GM19240 (cell line): ENCODE measurements around the gene CHCHD2.
"Not testable (repeated sequence)": the region's sequence is repeated elsewhere in the genome, so short reads cannot be mapped to it uniquely, and the experiment has no call there.

Experiments used
- DNase-seq: peaks from one replicate; pipeline ENCODE4 v3.0.0; 2011; ENCODE audit warnings: low spot score; ENCODE audit not compliant: insufficient read length

The CHCHD2 gene

DNA sequence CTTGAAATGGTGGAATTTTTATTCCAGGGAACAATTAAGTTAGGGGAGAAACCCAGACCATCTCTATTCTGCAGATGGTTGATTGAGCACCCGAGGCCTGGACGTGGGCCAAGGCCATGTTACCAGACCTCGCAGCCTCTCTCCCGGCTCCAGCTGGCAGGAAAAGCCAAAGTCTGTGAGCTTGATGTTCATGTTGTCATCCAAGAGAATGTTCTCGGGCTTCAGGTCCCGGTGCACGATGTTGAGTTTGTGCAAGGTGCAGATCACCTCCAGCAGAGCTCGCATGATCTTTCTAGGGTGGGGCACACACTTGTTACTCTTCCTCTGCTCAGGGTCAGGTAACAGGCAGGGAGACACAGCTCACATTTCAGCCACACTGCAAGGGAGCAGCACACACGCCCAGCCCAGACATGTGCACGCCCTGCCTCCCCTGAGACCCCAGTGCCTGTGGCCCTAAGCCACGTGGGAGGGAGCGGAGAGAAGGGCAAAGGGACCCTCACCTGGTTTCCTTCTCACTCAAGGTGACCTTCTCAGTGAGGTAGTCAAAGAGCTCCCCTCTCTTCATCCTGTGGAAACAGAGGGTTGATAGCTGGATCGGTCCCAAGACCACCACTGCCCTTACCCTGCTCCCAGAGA lies 23.0 kb downstream of the CHCHD2 start:
- DNase-seq = no peak

DNA sequence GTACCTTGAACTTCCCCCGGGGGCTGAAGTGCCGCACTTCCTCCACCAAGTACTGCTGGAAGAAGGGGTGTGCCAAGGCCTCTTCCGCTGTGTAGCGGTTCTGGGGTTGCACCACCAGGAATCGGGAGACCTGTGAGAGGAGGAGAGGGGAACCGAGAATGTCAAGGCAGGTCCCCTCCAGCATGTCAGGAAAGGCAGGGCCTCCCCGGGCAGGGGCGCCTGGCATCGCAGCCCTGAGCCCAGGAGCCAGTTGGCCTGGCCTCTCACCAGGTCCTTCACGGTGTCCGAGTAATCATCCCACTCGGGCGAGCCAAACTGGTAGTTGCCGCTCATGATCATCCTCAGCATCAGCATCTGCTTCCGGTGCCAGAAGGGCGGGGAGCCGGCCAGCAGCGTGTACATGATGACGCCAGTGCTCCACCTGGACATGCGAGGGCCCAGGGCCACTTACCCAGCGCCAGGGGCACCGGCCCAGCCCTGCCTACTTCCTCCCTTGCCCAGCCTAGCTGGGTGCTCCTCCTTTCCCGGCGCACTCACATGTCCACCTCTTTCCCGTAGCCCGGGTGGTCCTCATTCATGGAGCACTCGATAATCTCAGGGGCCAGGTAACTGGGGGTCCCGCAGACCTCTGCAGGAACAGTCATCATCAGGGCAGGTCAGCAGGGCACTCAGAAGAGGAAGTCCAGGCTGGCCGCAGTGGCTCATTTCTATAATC lies 24.5 kb downstream of the CHCHD2 start:
- DNase-seq = no peak

DNA sequence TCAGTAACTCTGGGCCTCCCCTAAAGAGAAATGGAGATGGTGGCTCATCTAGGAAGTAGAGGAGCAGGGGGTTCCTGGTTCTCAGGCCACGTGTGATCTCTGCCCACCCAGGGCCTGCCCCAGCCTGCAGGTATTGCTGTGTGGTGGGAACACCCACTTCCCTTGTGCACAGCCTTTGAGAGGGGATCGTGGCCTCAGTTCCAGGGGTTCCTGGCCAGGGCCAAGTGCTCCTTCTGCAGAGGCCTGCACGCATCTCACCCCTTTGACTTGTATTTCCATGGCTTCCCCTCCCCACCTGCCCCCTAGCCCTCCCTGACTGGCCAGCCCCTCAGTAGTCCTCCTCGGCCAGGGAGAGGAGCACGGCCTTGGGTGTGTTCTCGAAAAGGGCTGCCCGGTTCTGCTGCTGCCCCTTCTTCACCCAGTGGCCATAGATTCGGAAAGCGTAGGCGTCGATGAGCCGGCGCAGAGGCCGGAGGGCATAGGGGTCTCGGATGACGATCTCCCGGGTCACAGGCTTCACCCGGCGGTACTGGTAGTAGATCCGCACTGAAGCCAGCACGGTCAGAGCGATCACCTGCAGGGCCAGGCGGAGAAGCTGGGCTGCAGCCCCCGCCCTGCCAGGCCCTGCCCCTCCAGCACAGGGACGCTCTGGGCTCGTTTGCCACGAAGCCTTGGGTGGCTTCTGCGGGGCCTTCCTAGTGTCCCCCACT lies 25.4 kb downstream of the CHCHD2 start:
- DNase-seq = not testable (repeated sequence)

DNA sequence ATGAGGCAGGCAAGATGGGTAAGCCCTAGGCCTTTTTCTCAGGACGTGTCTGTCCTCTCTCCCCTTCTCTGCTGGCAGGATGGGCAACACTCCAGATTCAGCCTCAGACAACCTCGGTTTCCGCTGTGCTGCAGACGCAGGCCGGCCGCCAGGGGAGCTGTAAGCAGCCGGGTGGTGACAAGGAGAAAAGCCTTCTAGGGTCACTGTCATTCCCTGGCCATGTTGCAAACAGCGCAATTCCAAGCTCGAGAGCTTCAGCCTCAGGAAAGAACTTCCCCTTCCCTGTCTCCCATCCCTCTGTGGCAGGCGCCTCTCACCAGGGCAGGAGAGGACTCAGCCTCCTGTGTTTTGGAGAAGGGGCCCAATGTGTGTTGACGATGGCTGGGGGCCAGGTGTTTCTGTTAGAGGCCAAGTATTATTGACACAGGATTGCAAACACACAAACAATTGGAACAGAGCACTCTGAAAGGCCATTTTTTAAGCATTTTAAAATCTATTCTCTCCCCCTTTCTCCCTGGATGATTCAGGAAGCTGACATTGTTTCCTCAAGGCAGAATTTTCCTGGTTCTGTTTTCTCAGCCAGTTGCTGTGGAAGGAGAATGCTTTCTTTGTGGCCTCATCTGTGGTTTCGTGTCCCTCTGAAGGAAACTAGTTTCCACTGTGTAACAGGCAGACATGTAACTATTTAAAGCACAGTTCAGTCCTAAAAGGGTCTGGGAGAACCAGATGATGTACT lies 26.7 kb downstream of the CHCHD2 start:
- no peak for DNase-seq

DNA sequence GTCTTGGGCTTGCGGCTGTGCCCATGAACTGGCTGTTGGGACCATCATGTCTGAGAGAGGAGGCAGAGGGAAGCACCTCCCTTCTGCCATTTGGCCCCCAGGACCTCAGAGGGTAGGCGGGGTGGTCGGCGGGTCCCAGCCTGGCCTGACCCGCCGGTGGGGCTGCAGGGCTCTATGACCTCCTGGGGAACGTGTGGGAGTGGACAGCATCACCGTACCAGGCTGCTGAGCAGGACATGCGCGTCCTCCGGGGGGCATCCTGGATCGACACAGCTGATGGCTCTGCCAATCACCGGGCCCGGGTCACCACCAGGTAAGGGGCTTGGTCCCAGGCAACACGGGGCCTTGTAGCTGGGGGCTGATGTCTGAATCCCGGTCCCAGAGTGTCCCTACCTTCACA lies 28.1 kb downstream of the CHCHD2 start:
- DNase-seq = no peak

DNA sequence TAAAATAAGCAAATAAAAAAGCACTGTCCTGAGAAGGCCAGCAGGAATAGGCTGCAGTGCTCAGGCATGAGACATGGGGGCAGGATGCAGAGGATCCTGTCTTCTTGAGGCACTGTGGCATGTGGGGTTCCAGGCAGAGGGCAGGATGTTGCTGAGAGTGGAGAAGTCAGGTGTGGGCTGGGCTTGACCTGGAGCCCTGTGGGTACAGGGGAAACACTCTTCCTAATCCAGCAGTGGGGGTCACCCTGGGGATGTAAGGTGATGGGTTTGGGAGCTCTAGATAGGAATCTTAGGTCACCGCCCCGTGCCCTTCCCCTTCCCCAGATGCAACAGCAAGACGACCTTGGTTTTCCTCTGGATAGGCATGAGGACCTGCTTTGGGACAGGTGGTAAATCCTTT lies 28.6 kb downstream of the CHCHD2 start:
- no peak for DNase-seq

DNA sequence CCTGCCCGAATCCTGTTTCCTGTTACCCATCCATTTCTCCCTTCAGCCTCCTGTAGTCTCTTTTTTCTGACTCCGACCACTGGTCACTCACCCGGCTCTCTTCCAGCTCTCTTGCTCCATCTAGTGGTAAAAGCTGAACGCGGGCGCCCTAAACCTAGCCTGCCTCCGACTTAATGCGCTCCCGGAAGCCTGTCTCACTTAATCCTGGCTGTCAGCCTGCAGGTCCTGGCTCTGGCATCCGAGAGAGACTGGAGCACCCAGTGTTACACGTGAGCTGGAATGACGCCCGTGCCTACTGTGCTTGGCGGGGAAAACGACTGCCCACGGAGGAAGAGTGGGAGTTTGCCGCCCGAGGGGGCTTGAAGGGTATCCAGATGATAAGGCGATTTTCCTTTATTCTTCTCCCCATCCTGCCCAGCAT lies 31.9 kb downstream of the CHCHD2 start:
- peak; percentile 34 for DNase-seq

DNA sequence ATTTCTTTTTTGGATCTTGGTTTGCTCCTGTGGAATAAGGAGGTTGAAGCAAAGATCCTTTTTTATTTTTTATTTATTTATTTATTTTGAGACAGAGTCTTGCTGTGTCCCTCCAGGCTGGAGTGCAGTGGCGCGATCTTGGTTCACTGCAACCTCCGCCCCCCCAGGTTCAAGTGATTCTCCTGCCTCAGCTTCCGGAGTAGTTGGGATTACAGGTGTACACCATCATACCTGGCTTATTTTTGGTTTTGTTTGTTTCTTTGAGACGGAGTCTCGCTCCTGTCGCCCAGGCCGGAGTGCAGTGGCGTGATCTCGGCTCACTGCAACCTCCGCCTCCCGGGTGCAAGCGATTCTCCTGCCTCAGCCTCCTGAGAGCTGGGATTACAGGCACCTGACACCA lies 39.9 kb downstream of the CHCHD2 start:
- not testable (repeated sequence) for DNase-seq

DNA sequence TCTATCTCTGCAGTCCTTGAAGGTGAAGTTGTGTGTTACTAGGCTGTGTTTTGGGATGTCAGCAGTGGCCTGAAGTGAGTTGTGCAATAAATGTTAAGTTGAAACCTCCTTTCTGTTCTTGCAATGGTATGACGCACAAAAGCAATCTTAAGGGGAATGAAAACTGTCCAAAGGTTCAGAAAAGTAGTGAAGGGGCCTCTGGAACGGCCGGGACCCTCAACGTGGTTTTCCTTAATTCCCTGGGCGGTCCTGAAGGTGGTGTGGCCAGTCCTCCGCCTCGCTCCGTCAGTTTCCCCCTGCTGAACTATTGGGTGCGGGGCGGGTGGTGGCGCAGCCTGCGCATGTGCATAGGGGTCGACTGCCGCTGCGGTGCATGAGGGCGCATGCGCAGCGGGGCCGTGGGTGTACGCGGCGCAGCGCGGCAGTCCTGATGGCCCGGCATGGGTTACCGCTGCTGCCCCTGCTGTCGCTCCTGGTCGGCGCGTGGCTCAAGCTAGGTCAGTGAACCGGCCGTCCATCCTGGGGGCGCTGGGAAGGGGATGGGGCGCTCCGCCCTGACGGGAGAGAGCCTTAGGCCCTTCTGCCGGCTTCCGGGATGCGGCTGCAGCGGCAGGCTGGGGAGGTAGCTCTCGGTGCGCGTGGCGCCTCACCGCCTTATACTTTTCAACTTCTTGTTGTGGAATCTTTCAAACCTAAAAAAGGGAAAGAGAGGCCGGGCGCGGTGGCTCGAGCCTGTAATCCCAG lies 42.2 kb downstream of the CHCHD2 start, which contains the start of gene SUMF2:
TSS of gene SUMF2 (plus strand) at position 405 of the 744 bp plus-strand sequence. CDS start at position 431, 26 bp downstream.
- peak; percentile 93 for DNase-seq

DNA sequence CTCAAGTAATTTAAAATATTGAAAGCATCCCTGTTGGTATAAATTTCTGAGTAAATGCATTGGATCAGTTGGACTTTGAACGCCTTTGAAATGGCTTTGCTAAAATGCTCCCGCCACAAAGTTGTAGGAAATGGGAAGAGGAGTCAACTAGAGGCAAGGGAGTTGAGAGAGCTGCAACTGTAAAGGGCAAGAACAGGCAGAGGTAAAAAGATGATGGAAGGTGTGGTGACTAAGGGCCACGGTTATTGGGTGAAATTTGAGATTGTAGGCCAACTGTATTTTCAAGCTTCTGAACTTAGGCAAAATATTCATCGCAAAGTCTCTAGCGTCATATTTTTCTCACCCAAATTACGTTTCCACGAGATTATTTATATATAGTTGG lies 42.8 kb downstream of the CHCHD2 start:
- DNase-seq = no peak

DNA sequence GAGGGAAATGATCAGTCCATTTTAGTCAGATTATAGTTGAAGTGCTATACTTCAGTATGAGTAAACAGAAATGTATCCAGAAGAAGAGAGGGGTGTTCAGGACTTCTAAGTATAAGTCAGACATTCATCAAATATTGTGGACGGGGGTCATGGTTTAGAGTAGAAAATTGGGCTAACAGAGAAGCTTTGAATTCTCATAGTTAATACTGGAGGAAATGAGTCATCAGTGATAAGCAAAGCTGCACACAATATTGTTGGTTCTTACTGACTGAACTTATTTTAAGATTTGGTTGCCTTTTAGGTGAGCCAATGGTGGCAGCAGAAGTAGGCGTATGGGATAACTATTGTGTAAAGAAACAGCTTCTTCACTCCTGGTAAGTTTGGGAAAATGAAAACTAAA lies 43.9 kb downstream of the CHCHD2 start:
- DNase-seq = no peak

DNA sequence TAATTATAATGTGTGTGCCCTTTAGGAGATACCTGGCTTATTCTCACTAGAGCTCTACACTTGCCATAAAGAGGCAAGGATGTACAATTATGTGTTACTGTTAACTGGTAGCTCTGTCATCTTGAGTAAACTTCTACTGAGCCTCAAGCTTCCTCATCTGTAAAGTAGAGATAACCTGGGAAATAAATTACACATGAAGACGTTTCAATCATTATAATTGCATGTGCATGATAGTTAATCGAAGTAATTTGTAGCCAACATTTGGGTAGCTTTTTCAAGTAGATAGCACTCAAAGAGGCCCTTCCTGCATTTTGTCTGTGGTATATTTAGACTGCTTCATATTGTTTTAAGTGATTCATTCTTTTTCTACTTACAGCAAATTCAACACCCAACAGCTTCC lies 52.3 kb downstream of the CHCHD2 start:
- DNase-seq = no peak

DNA sequence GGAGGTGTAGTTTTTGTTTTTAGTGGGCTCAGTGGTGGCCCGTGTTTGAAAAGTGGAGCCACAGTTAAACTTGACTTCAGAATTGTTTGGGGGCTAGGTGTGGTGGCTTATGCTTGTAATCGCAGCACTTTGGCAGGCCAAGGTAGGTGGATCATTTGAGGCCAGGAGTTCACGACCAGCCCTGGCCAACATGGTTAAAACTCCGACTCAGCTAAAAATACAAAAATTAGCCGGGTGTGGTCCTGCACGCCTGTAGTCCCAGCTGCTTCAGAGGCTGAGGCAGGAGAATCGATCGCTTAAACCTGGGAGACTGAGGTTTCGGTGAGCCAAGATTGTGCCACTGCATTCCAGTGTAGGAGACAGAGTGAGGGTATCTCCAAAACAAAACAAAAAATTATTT lies 52.9 kb downstream of the CHCHD2 start:
- no peak for DNase-seq
